GM10266 (cell line): ENCODE data around the gene NSUN6.

ENCODE experiments used
- DNase-seq: peaks from one replicate; pipeline ENCODE4 v3.0.0; 2012; ENCODE audit errors: extremely low spot score
- TF ChIP-seq, protein P1 (sequence below): IDR thresholded peaks from 2 replicates; pipeline ENCODE4 v1.5.1; 2012; ENCODE audit warnings: mild to moderate bottlenecking, low read depth; ENCODE audit not compliant: control insufficient read depth, insufficient read depth; ENCODE audit errors: missing control alignments

Gene NSUN6

DNA sequence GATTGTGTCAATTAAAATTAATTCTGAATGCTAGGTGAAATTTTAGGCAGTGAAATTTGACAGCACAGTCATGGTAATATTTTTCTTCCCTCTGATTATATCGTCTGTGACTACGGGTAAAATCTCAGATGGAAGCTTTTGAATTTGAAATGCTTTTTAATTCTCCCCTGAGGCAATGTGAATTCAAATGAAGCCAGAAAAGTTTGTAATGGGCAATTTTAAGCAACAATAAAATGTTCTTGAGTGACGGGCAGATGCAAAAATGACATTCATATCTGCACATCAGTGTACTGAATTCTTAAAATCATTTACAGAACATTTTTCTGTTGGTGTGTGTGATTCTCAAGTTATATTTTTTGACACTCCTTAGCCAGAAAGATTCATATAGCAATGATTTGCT, 134.5 kb downstream of the NSUN6 start:
- TF ChIP-seq, protein P1, sequence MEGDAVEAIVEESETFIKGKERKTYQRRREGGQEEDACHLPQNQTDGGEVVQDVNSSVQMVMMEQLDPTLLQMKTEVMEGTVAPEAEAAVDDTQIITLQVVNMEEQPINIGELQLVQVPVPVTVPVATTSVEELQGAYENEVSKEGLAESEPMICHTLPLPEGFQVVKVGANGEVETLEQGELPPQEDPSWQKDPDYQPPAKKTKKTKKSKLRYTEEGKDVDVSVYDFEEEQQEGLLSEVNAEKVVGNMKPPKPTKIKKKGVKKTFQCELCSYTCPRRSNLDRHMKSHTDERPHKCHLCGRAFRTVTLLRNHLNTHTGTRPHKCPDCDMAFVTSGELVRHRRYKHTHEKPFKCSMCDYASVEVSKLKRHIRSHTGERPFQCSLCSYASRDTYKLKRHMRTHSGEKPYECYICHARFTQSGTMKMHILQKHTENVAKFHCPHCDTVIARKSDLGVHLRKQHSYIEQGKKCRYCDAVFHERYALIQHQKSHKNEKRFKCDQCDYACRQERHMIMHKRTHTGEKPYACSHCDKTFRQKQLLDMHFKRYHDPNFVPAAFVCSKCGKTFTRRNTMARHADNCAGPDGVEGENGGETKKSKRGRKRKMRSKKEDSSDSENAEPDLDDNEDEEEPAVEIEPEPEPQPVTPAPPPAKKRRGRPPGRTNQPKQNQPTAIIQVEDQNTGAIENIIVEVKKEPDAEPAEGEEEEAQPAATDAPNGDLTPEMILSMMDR: no peak
- no peak for DNase-seq

DNA sequence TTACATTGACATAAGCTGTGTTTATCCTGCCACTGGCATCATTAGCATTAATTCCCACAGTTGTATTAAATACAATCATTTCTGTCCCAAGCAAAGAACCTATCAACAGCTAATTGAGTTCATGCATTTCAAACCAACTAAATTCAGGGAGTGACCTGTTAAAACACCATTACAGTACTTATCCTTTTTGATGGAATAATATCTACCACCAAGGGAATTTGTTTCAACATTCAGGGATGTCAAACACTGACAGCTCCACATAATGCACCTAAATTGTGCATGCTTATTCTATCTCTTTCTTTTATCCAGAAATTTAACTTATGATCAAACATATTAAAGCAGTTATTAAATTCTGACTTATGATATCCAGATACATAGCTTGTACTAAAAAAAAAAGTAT, 136.8 kb downstream of the NSUN6 start:
- no peak for DNase-seq
- TF ChIP-seq, protein P1: no peak

DNA sequence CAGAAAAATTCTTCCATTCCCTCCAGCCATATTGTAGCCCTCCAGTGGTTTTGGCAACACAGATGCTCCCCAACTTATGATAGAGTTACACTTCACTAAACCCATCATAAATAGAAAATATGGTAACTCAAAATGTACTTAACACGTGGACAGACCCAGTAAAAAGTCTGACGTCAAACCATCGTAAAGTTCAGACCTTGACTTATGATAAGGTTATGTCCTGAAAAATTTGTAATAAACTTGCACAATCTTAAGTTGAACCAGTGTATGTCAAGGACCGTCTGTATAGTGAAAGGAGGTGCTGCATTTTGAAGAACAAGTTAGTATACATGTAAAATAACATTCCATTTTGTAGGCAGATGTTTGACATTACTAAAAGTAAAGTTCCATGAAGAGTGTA, 142.8 kb downstream of the NSUN6 start:
- TF ChIP-seq, protein P1: no peak
- no peak for DNase-seq

DNA sequence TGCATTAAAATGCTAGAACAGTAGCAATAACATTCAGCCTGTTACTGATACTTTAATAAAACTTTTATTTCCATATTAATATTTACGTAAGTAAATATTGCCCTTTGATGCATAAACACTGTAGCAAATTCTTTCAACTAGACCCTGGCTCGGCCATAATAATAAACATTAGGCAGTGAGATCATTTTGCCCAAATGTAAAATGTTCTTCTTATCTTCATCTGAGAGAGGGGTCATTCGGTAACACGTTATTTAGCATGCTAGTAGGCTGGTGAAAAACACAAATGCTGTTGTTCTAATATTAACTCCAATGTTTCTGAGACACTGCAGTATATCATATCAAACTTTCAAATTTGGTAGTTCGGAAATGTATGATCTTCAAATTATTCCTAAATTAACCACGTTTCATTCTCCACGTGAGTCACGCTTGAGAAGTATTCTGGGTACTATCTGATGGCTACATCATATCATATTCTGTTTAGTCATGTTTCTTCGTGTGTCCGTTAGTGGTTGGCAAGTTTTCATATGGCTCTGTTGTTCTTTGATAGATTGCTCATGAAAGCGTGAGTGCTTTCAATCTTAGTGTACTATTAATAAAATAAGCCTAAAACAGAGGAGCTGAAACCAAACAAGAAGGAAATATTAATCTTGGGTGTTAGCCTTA, 145.8 kb downstream of the NSUN6 start:
- TF ChIP-seq, protein P1: no peak

DNA sequence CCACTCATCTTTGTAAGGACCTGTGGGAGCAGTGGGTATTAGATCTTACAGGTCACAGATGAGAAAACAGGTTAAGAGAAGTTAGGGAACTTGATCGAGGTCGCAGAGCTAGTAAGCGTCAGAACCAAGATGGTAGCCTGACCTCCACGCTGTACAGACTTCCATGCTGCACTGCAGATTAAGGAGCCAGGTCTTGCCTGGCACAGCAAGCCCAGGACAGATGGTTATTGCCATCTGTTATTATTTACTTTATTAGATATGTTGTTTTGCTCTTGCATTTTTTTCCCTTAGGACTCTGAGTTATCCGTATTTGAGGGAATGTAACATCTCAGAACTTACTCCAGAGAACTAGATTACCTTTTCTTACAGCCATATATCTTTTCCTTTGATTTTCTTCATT, 147.2 kb downstream of the NSUN6 start:
- no peak for DNase-seq
- TF ChIP-seq, protein P1: no peak

More for the DNA sequence above, 145.8 kb downstream of the NSUN6 start:
- DNase-seq: no peak

DNA sequence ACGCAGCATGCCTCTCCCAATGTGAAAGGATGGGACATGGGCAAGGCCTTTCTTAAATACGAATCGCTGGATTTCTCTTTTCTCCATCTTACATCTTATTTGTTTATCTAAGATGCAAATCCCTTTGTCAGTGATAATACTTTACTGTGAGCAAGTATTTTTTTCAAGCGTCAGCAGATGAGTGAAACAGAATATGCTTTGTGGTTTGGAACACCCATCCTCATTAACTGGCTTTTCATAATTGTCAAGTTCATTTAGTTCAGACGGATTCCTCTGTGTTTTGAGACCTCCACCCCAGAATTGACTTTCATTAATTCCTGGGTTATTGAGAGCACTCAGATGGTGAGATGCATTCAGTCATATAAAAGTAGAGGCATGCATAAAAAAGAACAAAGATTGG, 149.8 kb downstream of the NSUN6 start:
- TF ChIP-seq, protein P1: no peak
- DNase-seq: no peak

DNA sequence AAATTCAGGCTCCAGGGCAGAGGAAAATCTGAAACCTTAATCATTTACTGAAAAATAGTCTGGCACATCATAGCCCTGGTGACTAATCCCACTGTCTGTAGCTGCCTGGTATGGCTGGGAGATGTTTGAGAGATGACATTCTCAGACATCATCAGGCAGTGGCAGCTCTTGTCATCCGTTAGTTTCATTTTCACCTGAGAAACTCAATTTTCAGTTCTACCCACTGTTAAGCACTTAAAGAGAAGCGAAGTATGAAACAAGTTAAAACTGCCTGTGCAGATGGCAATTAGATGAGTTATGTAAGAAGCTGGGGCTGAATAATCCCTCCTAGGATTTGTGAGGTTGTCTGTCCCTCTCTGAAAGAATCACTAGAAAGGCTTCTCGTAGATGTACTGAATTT, 150.2 kb downstream of the NSUN6 start:
- TF ChIP-seq, protein P1: no peak
- peak; percentile 9 for DNase-seq
